H9 (cell line): Measurements from ENCODE around the gene SLC7A1. TPM values are rescaled to one million over a fixed set of nuclear protein-coding genes. Genes with fewer than 3 reads are reported as not detected.

Experiments used
- DNase-seq: peaks from one replicate; pipeline ENCODE4 v3.0.0-alpha.2; 2017
- H2AFZ ChIP-seq: one replicate; pipeline ENCODE4 v1.6.1; 2013; ENCODE audit warnings: mild to moderate bottlenecking, low read length, control low read depth, moderate library complexity
- H2AK5ac ChIP-seq: 2 replicates; pipeline ENCODE4 v1.6.1; 2013; ENCODE audit warnings: low read length, control low read depth, mixed read lengths; ENCODE audit not compliant: insufficient read length
- H2BK120ac ChIP-seq: one replicate; pipeline ENCODE4 v1.6.1; 2013; ENCODE audit warnings: low read depth, mild to moderate bottlenecking, low read length, control low read depth, inconsistent platforms; ENCODE audit not compliant: poor library complexity, severe bottlenecking
- H2BK12ac ChIP-seq: 2 replicates; pipeline ENCODE4 v1.6.1; 2013; ENCODE audit warnings: low read length, control low read depth, mixed read lengths, low read depth; ENCODE audit not compliant: insufficient read length
- H2BK15ac ChIP-seq: 2 replicates; pipeline ENCODE4 v1.6.1; 2013; ENCODE audit warnings: low read depth, low read length, control low read depth
- H2BK20ac ChIP-seq: one replicate; pipeline ENCODE4 v1.6.1; 2013; ENCODE audit warnings: low read depth, mild to moderate bottlenecking, low read length, control low read depth, inconsistent platforms; ENCODE audit not compliant: poor library complexity, severe bottlenecking
- H2BK5ac ChIP-seq: 2 replicates; pipeline ENCODE4 v1.6.1; 2013; ENCODE audit warnings: low read length, control low read depth, mixed read lengths; ENCODE audit not compliant: insufficient read length
- H3K14ac ChIP-seq: 2 replicates; pipeline ENCODE4 v1.6.1; 2013; ENCODE audit warnings: low read length, control low read depth; ENCODE audit not compliant: insufficient read depth
- H3K18ac ChIP-seq: 2 replicates; pipeline ENCODE4 v1.6.1; 2013; ENCODE audit warnings: low read depth, mild to moderate bottlenecking, mixed read lengths, low read length, control low read depth; ENCODE audit not compliant: insufficient read length
- H3K23ac ChIP-seq: 2 replicates; pipeline ENCODE4 v1.6.1; 2013; ENCODE audit warnings: low read length, control low read depth, mixed read lengths, low read depth; ENCODE audit not compliant: insufficient read length
- H3K23me2 ChIP-seq: 2 replicates; pipeline ENCODE4 v1.6.1; 2013; ENCODE audit warnings: low read depth, mild to moderate bottlenecking, mixed read lengths, low read length, control low read depth; ENCODE audit not compliant: insufficient read length, poor library complexity, severe bottlenecking
- H3K27ac ChIP-seq: 2 replicates; pipeline ENCODE4 v1.5.1; 2013; ENCODE audit warnings: low read length, control low read depth, mixed read lengths, low read depth; ENCODE audit not compliant: insufficient read length
- H3K27me3 ChIP-seq: 2 replicates; pipeline ENCODE4 v1.6.1; 2013; ENCODE audit warnings: low read length, control low read depth, inconsistent platforms; ENCODE audit not compliant: insufficient read depth
- H3K4ac ChIP-seq: 2 replicates; pipeline ENCODE4 v1.6.1; 2013; ENCODE audit warnings: low read depth, mild to moderate bottlenecking, control low read depth, inconsistent platforms, low read length, moderate library complexity
- H3K4me1 ChIP-seq: 2 replicates; pipeline ENCODE4 v1.6.1; 2013; ENCODE audit warnings: low read length, control low read depth, inconsistent platforms; ENCODE audit not compliant: insufficient read depth
- H3K4me2 ChIP-seq: 2 replicates; pipeline ENCODE4 v1.6.1; 2013; ENCODE audit warnings: low read length, control low read depth, mixed read lengths; ENCODE audit not compliant: insufficient read length, insufficient read depth
- H3K56ac ChIP-seq: 2 replicates; pipeline ENCODE4 v1.6.1; 2013; ENCODE audit warnings: low read depth, mild to moderate bottlenecking, mixed read lengths, low read length, control low read depth; ENCODE audit not compliant: insufficient read length
- H3K79me1 ChIP-seq: 2 replicates; pipeline ENCODE4 v1.6.1; 2013; ENCODE audit warnings: low read depth, mild to moderate bottlenecking, moderate library complexity, low read length, control low read depth, inconsistent platforms; ENCODE audit not compliant: insufficient read depth, poor library complexity, severe bottlenecking
- H3K79me2 ChIP-seq: 2 replicates; pipeline ENCODE4 v1.6.1; 2013; ENCODE audit warnings: low read length, control low read depth, inconsistent platforms; ENCODE audit not compliant: insufficient read depth
- H3K9ac ChIP-seq: 2 replicates; pipeline ENCODE4 v1.6.1; 2013; ENCODE audit warnings: low read length, control low read depth, mixed read lengths; ENCODE audit not compliant: insufficient read length; ENCODE audit errors: extremely low read depth
- H3K9me3 ChIP-seq: one replicate; pipeline ENCODE4 v1.6.1; 2013; ENCODE audit warnings: low read depth, low read length, inconsistent platforms; ENCODE audit not compliant: control insufficient read depth
- H3T11ph ChIP-seq: one replicate; pipeline ENCODE4 v1.6.1; 2013; ENCODE audit warnings: mild to moderate bottlenecking, low read length, control low read depth, inconsistent platforms
- H4K20me1 ChIP-seq: one replicate; pipeline ENCODE4 v1.6.1; 2013; ENCODE audit not compliant: control insufficient read depth, insufficient read length, insufficient read depth
- H4K5ac ChIP-seq: 2 replicates; pipeline ENCODE4 v1.6.1; 2013; ENCODE audit warnings: low read depth, mild to moderate bottlenecking, mixed read lengths, low read length, control low read depth; ENCODE audit not compliant: insufficient read length
- H4K8ac ChIP-seq: replicated peaks from 2 replicates; pipeline ENCODE4 v1.6.1; 2013; ENCODE audit warnings: low read length, control low read depth, mixed read lengths, low read depth; ENCODE audit not compliant: insufficient read length
- H4K91ac ChIP-seq: 2 replicates; pipeline ENCODE4 v1.6.1; 2013; ENCODE audit warnings: low read depth, mild to moderate bottlenecking, moderate library complexity, mixed read lengths, low read length, control low read depth; ENCODE audit not compliant: insufficient read length
- H3K27ac Mint-ChIP-seq, 3 experiments: 2 replicates in 2 of 3; 3 replicates in 1 of 3; pipeline ENCODE4 v1.8.0; 2020 to 2021; ENCODE audit warnings: mixed read lengths in 3 of 3, mild to moderate bottlenecking in 1 of 3, moderate library complexity in 1 of 3
- H3K27me3 Mint-ChIP-seq: 2 replicates; pipeline ENCODE4 v1.8.0; 2021; ENCODE audit warnings: low read depth, mild to moderate bottlenecking, moderate library complexity, mixed read lengths
- H3K36me3 Mint-ChIP-seq, 3 experiments: 2 replicates in 2 of 3; 3 replicates in 1 of 3; pipeline ENCODE4 v1.8.0; 2020 to 2021; ENCODE audit warnings: low read depth in 3 of 3, mixed read lengths in 3 of 3; ENCODE audit not compliant: insufficient read depth in 1 of 3
- H3K4me1 Mint-ChIP-seq, 2 experiments: 2 replicates each; pipeline ENCODE4 v1.8.0; 2020; ENCODE audit warnings: mixed read lengths in 2 of 2
- H3K4me3 Mint-ChIP-seq, 2 experiments: 2 replicates in 1 of 2; 3 replicates in 1 of 2; pipeline ENCODE4 v1.8.0; 2020 to 2021; ENCODE audit warnings: mild to moderate bottlenecking in 2 of 2, mixed read lengths in 2 of 2, moderate library complexity in 1 of 2
- H3K9me3 Mint-ChIP-seq, 2 experiments: 2 replicates in 1 of 2; 3 replicates in 1 of 2; pipeline ENCODE4 v1.8.0; 2020; ENCODE audit warnings: mild to moderate bottlenecking in 2 of 2, mixed read lengths in 2 of 2, moderate library complexity in 1 of 2
- CTCF ChIP-seq: fragments of 200-600 bp; sonication (generic); conservative IDR thresholded peaks from 3 replicates; pipeline ENCODE4 v1.8.0; 2021; ENCODE audit warnings: antibody characterized with exemption, mild to moderate bottlenecking
- WGBS: extraction: QIAGEN DNeasy Blood & Tissue Kit; methylation state at CpG from one replicate; pipeline ENCODE4 v1.1.7; 2013; ENCODE audit warnings: missing lambda C conversion rate, low lambda C conversion rate, mixed read lengths; ENCODE audit not compliant: insufficient read length; ENCODE audit errors: extremely low coverage; 5-methylcytosine and 5-hydroxymethylcytosine counted together
- total RNA-seq: library from RNA; stranded (reverse); gene quantifications from 2 replicates; pipeline ENCODE4 v1.2.1, GENCODE V29; 2021

SLC7A1 gene
- total RNA-seq, 1 experiment from 2014 or later: 109 TPM

GRCh38 chr13:29597246-29597645 is 1.8 kb upstream of the SLC7A1 start:
- H3K4me3 Mint-ChIP-seq: peak overlapping the region in 1 of 2 experiments; percentile 32; a peak in 2 of 5 replicates
- H3K4me2 ChIP-seq: no peak overlapping the region
- no peak overlapping the region for H2AK5ac ChIP-seq
- no peak overlapping the region for H2AFZ ChIP-seq
- H2BK15ac ChIP-seq: no peak overlapping the region
- peaks cover 0 to 4% (median 0%) of the 10 kb centered on the region in 3 experiments; a peak in 5 of 7 replicates for H3K36me3 Mint-ChIP-seq
- H2BK120ac ChIP-seq: no peak overlapping the region
- peaks cover 7% of the 10 kb centered on the region for H3K23me2 ChIP-seq
- no CpG with 5 or more reads among the region's 10 CpGs for WGBS
- H3K79me1 ChIP-seq: no peaks in the 10 kb centered on the region
- no peak overlapping the region for H4K91ac ChIP-seq
- H3K9me3 ChIP-seq: no peaks in the 10 kb centered on the region
- no peaks in the 10 kb centered on the region for H3K9me3 Mint-ChIP-seq
- no peaks in the 10 kb centered on the region for H4K20me1 ChIP-seq
- no peak overlapping the region for H4K8ac ChIP-seq
- TF ChIP-seq CTCF: no peak
- peaks cover 4% of the 10 kb centered on the region; the same call in 1 of the 2 replicates for H3K27me3 ChIP-seq
- H3K27ac ChIP-seq: no peak overlapping the region
- H3K9ac ChIP-seq: no peak overlapping the region
- no peak overlapping the region for H3K23ac ChIP-seq
- H3K14ac ChIP-seq: no peak overlapping the region
- peaks cover 18% of the 10 kb centered on the region for H3K27me3 Mint-ChIP-seq
- no peak overlapping the region for H2BK5ac ChIP-seq
- no peak for DNase-seq
- H3K18ac ChIP-seq: no peak overlapping the region
- peaks cover 19% of the 10 kb centered on the region for H3K79me2 ChIP-seq
- H4K5ac ChIP-seq: no peak overlapping the region
- H3T11ph ChIP-seq: no peak overlapping the region
- H2BK12ac ChIP-seq: no peak overlapping the region
- H3K56ac ChIP-seq: no peak overlapping the region
- no peaks in the 10 kb centered on the region for H3K4me1 ChIP-seq
- H3K27ac Mint-ChIP-seq: no peak overlapping the region
- peaks cover 19 to 22% of the 10 kb centered on the region in 2 experiments for H3K4me1 Mint-ChIP-seq
- no peak overlapping the region for H2BK20ac ChIP-seq
- no peak overlapping the region for H3K4ac ChIP-seq
